Fibroblast of lung (primary cell): Measurements from ENCODE around the gene BECN2.

Source experiments
- CTCF ChIP-seq, 2 donors: IDR thresholded peaks in 1 of 2; conservative IDR thresholded peaks in 1 of 2; 1 replicate in 1 of 2; 2 replicates in 1 of 2; pipeline ENCODE4 v1.5.1; 2011 to 2012; ENCODE audit warnings: low read length in 2 of 2, control low read depth in 1 of 2, inconsistent platforms in 1 of 2, low read depth in 1 of 2, mild to moderate bottlenecking in 1 of 2
- EZH2 ChIP-seq: IDR thresholded peaks from 2 replicates; pipeline ENCODE4 v1.5.1; 2012; ENCODE audit warnings: low read length, control low read depth, mild to moderate bottlenecking; ENCODE audit errors: missing control alignments

GRCh38 chr1:241924080-241924808 lies 33.3 kb upstream of the BECN2 start:
- no peak for TF ChIP-seq CTCF (conservative IDR thresholded peaks at IDR 0.05 in 1 of 2, IDR thresholded peaks at IDR 0.05 in 1 of 2; ENCODE audit: low read depth in 1 of 2, low read length in 2 of 2)
- no peak for TF ChIP-seq EZH2
